Peyer's patch (tissue), 4 donors: Measurements from ENCODE around the gene IQGAP3.

Experiments used
- CTCF ChIP-seq, 6 experiments: fragments of 450-650 bp in 4 of 6; fragments of 200-600 bp in 2 of 6; sonication (generic) in 1 of 6; IDR thresholded peaks; one replicate each; pipeline ENCODE4 v1.5.1; 2017 to 2019; ENCODE audit warnings: antibody characterized with exemption in 6 of 6, mild to moderate bottlenecking in 3 of 6, moderate library complexity in 1 of 6
- POLR2A ChIP-seq, 2 donors: fragments of 450-650 bp; IDR thresholded peaks; one replicate each; pipeline ENCODE4 v1.5.1; 2017; ENCODE audit warnings: antibody characterized with exemption in 2 of 2, mild to moderate bottlenecking in 2 of 2, moderate library complexity in 2 of 2

DNA sequence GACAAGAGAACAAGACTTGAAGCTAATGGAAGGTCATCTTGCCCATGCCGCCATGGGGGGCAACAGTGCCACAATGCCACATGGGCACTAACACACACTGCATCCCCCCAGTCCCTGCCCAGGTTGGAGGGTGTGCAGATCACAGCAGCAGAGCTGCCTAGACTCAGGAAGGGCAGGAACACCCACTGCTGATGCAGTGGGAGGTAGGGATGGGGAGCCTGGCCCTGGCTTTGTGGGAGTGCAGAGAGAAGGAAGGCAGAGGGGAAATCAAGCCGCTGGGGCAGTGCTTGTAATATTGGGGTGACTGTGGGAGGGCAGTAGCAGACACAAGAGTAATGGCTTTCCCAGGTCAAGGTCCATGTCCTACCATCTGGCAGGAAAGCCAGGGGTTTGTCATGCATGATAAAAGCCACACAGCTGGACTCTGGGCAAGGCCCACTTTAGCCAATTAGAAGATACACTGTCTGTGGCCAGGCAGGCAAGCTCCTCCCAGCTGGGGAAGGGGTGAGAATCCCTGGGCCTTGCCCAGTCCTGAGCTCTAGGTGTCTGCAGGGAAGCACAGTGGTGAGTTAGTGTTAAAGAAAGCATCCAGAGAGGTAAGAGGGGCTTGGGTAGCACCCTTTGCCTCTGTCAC is 46.4 kb downstream of the IQGAP3 start:
- TF ChIP-seq CTCF (IDR thresholded peaks at IDR 0.05): no peak
- no peak for TF ChIP-seq POLR2A (IDR thresholded peaks at IDR 0.05)
